Esophagus mucosa (tissue), 1 donor: ENCODE data around the gene APCDD1L. TPM values are rescaled to one million over a fixed set of nuclear protein-coding genes. Genes with fewer than 3 reads are reported as not detected.

Experiments
- ATAC-seq: fragments of 200-7000 bp; cut with Tn5 transposase; one replicate; pipeline ENCODE4 v1.9.1; 2020
- total RNA-seq: library from RNA; stranded (reverse); gene quantifications from one replicate; pipeline ENCODE4 v1.2.4, GENCODE V29; 2023
- donor health status: DM: yes; HTN: yes; CAD: no.

The APCDD1L gene
- total RNA-seq, 1 donor from 2014 or later, result 0.16 TPM

GRCh38 chr20:58483470-58483869, 31.7 kb downstream of the APCDD1L start:
- no peak for ATAC-seq

GRCh38 chr20:58483051-58483450, 32.1 kb downstream of the APCDD1L start:
- ATAC-seq, result no peak

DNA sequence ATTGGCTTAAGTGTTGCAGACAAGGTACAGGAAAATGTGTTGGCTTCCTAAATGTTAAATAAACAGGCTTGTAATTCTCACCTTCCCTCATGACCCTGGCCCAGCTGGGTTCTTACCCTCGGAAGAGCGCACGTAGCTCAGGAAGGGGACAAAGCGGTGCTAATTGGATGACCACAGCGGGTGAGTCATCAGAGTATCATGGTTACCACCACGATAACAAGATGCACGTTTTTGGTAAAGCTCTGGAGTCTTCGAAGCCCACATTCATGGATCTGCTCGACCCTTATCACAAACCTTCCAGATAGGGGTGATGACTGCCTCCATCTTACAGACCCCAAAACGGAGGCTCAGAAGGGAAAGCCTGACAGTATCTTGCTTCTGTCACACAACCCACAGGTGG, 32.8 kb downstream of the APCDD1L start:
- no peak for ATAC-seq

GRCh38 chr20:58481481-58482021, 33.6 kb downstream of the APCDD1L start:
- no peak for ATAC-seq

DNA sequence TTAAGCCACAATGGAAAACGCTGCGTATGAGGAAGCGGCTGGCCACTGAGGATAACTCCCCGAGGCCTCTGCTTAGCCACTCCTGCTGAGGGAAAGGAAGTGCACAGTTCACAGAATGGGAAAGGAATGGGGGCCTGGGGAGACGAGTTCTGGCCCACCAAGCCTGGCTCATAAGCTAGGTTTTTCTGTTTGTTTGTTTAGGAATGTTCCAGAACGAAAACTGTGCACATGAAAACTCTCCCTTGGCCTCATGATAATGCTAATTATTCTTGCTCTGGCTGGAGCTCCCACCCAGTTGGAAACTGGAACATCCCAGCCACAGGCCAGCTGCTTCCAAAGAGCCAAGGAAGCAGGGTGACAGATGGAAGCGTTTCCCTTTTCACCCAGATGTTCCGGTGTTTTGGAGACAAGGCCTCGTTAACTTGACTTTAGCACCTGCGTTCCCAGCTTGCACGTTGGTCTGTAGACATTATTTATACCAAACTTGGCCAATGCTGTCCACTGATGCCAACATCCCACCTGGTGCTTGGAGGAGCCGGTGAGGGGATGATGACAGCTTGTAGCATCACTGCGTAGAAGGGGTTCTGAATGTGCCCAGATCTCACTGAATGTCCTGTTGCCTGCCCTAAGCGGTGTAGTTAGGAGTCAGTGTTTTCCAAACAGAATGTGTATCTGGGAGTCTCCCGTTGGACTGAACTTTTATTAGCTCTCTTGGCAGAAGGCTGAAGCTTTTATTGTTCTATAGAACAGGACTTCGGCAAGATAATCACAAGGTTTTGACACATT, 34.5 kb downstream of the APCDD1L start:
- no peak for ATAC-seq

DNA sequence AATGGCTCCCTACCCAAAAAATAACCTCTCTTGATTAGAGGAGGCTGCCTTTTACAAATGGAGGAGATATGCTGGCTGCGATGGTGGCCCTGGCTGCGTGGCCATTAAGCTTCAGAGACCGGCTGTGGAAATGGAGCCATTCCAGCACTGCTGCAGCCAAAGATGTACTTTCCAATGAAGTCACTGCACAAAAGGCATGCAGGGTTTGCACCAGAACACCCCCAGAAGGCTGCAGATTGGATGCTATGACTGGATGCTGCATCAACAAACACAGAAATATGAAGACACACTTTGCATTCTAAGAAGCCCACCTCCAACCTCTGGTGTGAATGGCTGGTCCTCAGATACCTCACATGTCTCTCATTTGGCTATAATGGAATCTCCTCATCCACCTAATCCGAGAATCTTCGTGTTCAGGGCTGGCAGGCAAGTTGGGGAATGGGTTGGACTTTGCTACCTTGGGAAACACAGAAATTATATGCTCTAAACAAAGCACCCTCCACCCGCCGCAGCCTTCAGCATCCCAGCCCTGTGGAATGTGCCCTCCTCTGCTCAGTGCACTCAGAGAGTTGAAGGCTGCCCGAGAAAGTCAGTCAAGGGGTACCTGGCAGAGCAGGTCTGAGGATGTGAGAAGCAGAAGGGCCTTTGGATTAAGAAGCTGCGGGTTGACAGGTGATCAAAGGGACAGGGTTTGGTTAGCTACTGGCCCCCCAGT, 35.3 kb downstream of the APCDD1L start:
- ATAC-seq, result no peak

GRCh38 chr20:58478141-58478805, 36.9 kb downstream of the APCDD1L start:
- ATAC-seq, result no peak

DNA sequence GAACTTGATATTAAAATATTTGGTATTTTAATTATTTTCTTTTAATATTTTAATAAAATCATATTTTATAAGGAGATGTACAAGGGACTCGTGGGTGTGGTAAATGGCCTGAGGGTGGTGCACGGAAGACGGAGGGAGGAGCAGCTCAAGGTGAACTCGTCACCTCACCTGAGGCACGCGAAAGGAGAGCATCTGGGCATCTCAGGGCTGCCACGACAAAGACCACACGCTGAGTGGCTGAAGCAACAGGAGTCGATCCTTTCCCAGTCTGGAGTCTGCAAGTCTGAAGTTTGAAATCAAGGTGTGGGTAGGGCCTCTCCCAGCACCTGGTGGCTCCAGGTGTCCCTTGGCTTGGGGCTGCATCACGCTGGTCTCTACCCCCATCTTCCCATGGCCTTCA, 39.7 kb downstream of the APCDD1L start:
- ATAC-seq, result no peak

GRCh38 chr20:58473453-58474425, 41.5 kb downstream of the APCDD1L start:
- ATAC-seq, result no peak

DNA sequence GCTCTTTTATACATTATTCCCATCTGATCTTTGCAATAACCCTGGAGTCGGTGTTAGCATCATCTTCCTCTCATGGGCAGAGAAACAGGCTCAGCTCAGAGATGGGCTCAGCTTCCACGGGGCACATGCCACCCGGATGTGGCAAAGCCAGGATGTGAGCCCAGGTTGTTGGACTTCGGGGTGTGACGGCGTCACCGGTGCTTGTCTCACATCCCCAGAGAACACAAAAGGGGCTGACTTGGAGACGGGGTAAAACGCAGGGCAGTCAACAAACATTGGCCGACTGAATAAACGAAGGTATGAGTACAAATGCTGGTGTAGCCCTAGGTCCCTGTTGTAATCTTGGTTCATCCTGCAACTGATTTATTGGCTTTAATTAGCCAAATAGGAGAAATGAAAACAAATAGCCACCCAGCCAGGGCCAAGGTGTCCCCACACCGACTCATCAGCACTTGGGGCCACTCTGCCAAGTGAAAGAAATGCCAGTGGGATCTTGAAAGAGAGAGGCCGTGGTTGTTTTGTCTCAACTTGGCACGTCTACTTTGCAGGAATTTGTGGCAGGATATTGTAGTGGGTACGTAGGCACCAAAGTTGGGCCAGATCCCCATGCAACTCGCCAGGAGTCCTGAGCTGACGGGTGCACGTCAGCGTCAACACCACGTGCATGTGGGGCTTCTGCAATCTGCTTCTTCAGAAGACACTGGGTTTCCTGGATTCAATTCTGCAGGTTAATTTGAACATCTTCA, 42.8 kb downstream of the APCDD1L start:
- no peak for ATAC-seq

GRCh38 chr20:58471193-58472164, 43.7 kb downstream of the APCDD1L start:
- ATAC-seq, result no peak

DNA sequence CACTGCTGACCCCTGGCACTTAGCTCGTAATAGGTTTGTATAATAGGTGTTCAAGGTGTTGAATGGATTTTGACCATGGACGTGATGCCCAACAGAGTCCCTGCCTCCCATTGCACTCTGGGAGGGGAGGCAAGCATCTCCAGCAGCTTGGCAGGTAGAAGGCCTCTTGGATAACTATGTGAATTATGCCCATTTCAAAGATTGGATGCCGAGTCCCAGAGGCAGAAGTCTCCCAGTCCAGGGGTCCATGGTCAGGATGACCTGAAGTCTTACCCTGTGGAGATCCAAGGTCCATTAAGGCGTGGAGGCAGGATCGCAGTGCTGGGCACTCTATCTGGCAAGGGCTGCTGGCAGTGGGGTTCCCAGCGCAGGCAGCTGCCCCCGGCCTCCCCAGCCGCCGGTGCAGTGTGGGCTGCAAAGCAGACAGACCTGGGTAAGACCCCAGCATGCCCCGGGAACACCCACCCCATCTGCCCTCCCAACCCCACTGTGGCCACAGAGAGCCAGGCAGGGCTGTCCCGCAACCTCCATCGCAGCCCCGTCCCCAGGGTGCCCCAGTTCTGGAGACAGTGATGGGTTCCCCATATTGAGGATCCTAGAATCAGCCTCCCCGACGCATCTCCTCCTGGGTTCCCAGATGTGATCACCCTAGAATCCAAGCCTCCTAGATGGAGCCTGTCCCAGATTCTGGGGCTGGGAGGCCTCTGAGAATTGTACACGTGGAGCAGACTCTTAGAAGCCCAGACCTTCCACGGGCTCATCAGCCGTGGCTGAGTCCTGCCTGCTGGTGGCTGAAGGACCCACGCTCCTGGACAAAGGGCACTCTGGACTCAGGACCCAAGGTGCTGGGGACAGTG, 44.6 kb downstream of the APCDD1L start:
- no peak for ATAC-seq

GRCh38 chr20:58469616-58470015, 45.6 kb downstream of the APCDD1L start:
- no peak for ATAC-seq

DNA sequence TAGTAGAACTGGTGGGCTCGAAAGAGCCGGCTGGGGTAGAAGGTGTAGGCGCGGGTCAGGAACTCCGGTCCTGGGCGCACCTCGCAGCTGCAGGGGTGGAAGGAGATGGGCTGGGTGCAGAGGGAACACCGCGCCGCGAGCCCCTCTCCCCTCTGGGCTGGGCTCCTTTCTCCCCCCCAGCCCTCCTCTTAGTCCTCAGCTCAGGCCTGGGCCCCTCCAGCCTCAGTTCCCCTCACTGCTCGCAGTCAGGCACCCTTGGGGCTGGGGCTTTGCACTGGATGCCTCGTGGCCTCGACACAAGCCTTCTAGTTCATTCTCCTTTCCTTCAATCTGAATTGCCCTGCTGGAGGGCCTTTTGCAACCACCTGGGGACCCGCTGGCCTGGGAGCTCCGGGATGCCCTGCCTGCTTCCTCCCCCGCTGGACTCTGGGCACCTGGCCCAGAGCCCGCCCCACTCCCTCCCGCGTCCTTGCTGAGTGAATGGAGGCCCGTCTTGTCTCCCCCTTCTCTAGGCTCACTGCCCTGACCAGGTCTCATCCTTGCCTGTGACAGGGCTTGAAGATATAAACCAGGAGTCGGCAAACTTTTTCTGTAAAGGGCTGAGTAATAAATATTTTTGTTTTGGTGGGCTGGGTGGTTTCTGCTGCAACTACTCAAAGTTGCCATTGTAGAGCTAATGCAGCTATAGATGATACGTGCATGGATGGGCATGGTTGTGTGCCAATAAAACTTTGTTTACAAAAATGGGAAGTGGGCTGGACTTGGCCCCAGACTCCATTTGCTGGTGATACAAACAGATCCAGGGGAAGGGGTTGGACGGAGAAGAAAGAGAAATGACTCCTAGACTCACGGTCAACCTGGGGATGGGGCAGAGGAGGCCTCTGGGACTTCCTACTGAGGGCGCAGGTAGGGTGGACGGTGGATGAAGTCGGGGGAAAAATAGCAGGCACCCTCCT, 47.3 kb downstream of the APCDD1L start:
- ATAC-seq, result no peak

DNA sequence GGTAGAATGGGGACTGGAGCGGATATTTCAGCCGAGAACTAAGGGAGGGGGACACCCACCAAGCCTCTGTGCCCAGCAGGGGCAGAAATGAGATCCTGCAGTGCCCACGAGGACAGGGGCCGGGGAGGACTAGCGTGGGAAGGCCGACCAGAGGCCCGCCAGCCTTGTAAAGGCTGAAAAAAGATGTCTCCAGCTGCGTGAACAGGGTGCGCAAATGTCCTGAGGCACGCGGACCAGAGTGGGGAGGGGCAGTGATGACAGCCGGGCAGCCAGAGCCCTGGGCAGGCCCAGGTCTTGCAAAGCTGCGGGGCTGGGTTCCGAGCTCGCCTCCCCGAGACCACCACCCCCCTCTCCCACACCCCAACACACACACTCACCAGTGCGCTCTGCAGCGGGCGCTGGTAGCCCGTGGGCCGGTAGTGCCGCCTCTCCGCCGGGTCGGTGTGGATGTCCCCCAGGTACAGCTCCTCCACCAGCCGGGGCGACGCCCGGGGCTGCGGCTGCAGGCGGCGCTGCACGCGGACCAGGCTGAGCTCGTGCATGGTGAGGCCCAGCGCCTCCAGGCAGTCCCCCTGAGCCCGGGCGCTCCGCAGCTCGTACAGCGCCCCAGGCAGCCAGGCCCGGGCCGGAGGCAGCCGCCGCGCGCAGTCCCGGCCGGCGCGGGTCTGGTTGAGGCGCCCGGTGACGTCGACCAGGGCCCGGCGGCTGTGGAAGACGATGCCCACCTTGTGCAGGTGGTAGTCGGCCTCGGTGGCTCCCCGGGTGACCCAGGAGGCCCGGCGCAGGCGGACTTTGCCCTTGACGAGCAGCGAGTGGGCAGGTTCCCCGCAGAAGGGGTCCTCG, 48.2 kb downstream of the APCDD1L start:
- ATAC-seq, result no peak

- no peak for ATAC-seq
Observed at GRCh38 chr20:58466095-58466708, 49.0 kb downstream of the APCDD1L start.
